Gastrocnemius medialis (tissue), 4 donors: ENCODE results near the gene AKAP8L. TPM values are rescaled to one million over a fixed set of nuclear protein-coding genes. Genes with fewer than 3 reads are reported as not detected.

ENCODE experiments used
- ATAC-seq, 2 donors: fragments of 150-250 bp; one replicate each; pipeline ENCODE4 v1.9.1; 2016
- DNase-seq, 2 donors: peaks; one replicate each; pipeline ENCODE4 v3.0.0-alpha.2; 2019
- H3K27ac ChIP-seq, 4 donors: fragments of 200-600 bp; sonication (generic); 1 replicate in 1 of 4; 2 replicates in 3 of 4; pipeline ENCODE4 v1.5.1; 2016 to 2018; ENCODE audit warnings: mild to moderate bottlenecking in 2 of 4, moderate library complexity in 1 of 4
- H3K27me3 ChIP-seq, 3 donors: fragments of 200-600 bp; sonication (generic) in 2 of 3; 1 replicate in 1 of 3; 2 replicates in 2 of 3; pipeline versions ENCODE4 v1.5.1 to v1.6.0; 2016 to 2019; ENCODE audit warnings: mild to moderate bottlenecking in 1 of 3, moderate library complexity in 1 of 3
- H3K36me3 ChIP-seq, 2 donors: fragments of 200-600 bp; sonication (generic) in 1 of 2; one replicate each; pipeline ENCODE4 v1.5.1; 2017 to 2018
- H3K4me1 ChIP-seq, 2 donors: fragments of 200-600 bp; sonication (generic) in 1 of 2; one replicate each; pipeline ENCODE4 v1.5.1; 2016 to 2017; ENCODE audit warnings: mild to moderate bottlenecking in 2 of 2
- H3K4me3 ChIP-seq, 4 donors: fragments of 200-600 bp; sonication (generic) in 3 of 4; 1 replicate in 1 of 4; 2 replicates in 3 of 4; pipeline ENCODE4 v1.5.1; 2016 to 2019; ENCODE audit warnings: mild to moderate bottlenecking in 2 of 4
- H3K9me3 ChIP-seq, 3 donors: fragments of 200-600 bp; sonication (generic) in 2 of 3; 1 replicate in 1 of 3; 2 replicates in 2 of 3; pipeline ENCODE4 v1.5.1; 2016 to 2019
- POLR2A ChIP-seq, 2 donors: fragments of 450-650 bp; IDR thresholded peaks; one replicate each; pipeline ENCODE4 v1.6.1; 2017; ENCODE audit warnings: antibody characterized with exemption in 2 of 2, mild to moderate bottlenecking in 2 of 2, moderate library complexity in 2 of 2
- in situ Hi-C, 4 donors: fragments of 200-750 bp; cut with MboI; loops; one replicate each; pipeline versions ENCODE4 v1.15.0 to v1.8.0; 2017; ENCODE audit warnings: low sequenced_read_pairs in 4 of 4
- intact Hi-C: fragments of 100-400 bp; cut with DNase I; formaldehyde crosslinking; loops from one replicate; pipeline ENCODE4 v1.15.1; 2023; ENCODE audit warnings: low total_unique reads
- total RNA-seq, 4 donors: library from RNA; depleted of rRNA; stranded (reverse); fragments of >200 nt; gene quantifications; one replicate each; pipeline versions ENCODE4 v1.1.0 to v1.2.3, GENCODE V29; 2016
- TF ChIP-seq, protein P1 (sequence below), 5 experiments: fragments of 450-650 bp in 3 of 5; fragments of 200-600 bp in 2 of 5; sonication (generic) in 2 of 5; IDR thresholded peaks in 4 of 5; conservative IDR thresholded peaks in 1 of 5; 1 replicate in 4 of 5; 2 replicates in 1 of 5; pipeline ENCODE4 v1.5.1; 2016 to 2019; ENCODE audit warnings: antibody characterized with exemption in 5 of 5, mild to moderate bottlenecking in 3 of 5, moderate library complexity in 3 of 5

The AKAP8L gene
- total RNA-seq, 4 donors from 2014 or later = 69.3 to 142 (median 85.6) TPM

DNA sequence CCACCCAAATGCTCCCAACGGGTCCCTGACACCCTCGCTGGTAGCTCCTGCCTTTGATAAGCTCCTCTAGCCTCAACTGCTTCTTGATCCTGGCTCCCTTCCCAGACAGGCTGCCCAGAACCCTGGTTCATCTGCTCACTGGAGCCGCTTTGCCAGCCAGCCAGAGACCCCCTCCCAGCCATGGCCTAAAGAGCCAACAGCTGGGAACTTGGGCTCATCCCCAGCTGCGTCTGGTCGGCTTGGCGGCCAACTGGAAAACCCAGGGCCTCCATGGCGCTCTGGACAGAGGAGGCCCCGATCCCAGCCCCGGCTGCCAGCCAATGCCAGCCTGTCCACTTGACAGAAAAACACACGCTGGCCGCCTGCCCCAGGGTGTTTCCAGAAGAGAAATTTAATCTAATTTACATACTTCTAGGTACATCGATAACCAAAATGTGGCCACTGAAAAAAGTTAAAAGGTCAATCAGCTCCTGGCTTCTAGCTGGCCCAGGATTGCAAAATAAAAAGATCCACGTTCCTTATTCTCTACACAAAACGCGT lies 3.0 kb upstream of the AKAP8L start:
- Histone ChIP-seq H3K36me3 (peaks cover 0 to 41% of the 10 kb centered on the region in 2 donors), H3K27ac (peak overlapping the region; percentile 70 to 84 (median 80)), H3K27me3 (no peaks in the 10 kb centered on the region), H3K4me1 (peaks cover 33% of the 10 kb centered on the region in 2 donors), H3K9me3 (no peaks in the 10 kb centered on the region), H3K4me3 (no peak overlapping the region)
- DNase-seq = peak in 1 of 2 donors; percentile 46
- in situ Hi-C loops (no loop called here), intact Hi-C loops (no loop called here)
- TF ChIP-seq, protein P1, sequence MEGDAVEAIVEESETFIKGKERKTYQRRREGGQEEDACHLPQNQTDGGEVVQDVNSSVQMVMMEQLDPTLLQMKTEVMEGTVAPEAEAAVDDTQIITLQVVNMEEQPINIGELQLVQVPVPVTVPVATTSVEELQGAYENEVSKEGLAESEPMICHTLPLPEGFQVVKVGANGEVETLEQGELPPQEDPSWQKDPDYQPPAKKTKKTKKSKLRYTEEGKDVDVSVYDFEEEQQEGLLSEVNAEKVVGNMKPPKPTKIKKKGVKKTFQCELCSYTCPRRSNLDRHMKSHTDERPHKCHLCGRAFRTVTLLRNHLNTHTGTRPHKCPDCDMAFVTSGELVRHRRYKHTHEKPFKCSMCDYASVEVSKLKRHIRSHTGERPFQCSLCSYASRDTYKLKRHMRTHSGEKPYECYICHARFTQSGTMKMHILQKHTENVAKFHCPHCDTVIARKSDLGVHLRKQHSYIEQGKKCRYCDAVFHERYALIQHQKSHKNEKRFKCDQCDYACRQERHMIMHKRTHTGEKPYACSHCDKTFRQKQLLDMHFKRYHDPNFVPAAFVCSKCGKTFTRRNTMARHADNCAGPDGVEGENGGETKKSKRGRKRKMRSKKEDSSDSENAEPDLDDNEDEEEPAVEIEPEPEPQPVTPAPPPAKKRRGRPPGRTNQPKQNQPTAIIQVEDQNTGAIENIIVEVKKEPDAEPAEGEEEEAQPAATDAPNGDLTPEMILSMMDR (IDR thresholded peaks at IDR 0.05 in 4 of 5, conservative IDR thresholded peaks at IDR 0.05 in 1 of 5) = no peak
- TF ChIP-seq POLR2A (IDR thresholded peaks at IDR 0.05) = no peak
- no peak for ATAC-seq

DNA sequence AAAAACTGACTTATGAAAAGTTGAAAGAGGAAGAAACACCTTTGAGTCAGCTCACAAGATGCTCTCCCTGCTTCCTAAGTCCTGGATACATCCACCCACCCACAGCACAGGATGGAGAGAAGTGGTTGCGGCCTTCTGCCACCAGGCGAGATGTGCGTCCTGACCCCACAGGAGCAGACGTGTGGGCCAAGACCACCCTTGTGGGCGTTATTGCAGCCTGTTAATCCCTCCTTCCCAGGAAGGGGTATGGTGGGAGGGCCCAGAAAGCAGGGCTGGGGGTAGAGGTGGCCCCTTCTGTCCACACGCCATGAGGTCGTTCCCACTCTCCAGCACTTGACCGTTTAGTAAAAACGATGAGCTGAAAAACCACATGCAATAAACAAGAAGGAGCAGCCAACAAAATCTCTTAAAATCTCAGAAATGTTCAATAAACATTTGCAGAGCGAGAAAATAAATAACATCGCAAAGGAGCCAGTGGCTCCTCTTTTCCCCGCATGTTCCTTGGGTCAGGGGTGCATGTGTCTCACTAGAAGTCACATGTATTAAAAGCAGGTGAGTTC lies 2.4 kb upstream of the AKAP8L start:
- in situ Hi-C loops = no loop called here
- Histone ChIP-seq H3K27me3 (no peaks in the 10 kb centered on the region), H3K27ac (peak overlapping the region; percentile 70 to 84 (median 80)), H3K36me3 (peaks cover 0 to 35% of the 10 kb centered on the region in 2 donors), H3K4me3 (no peak overlapping the region), H3K9me3 (no peaks in the 10 kb centered on the region), H3K4me1 (peaks cover 38 to 39% of the 10 kb centered on the region in 2 donors)
- intact Hi-C loops = no loop called here
- no peak for DNase-seq
- TF ChIP-seq, protein P1 (IDR thresholded peaks at IDR 0.05 in 4 of 5, conservative IDR thresholded peaks at IDR 0.05 in 1 of 5) = no peak
- no peak for TF ChIP-seq POLR2A (IDR thresholded peaks at IDR 0.05)
- no peak for ATAC-seq

DNA sequence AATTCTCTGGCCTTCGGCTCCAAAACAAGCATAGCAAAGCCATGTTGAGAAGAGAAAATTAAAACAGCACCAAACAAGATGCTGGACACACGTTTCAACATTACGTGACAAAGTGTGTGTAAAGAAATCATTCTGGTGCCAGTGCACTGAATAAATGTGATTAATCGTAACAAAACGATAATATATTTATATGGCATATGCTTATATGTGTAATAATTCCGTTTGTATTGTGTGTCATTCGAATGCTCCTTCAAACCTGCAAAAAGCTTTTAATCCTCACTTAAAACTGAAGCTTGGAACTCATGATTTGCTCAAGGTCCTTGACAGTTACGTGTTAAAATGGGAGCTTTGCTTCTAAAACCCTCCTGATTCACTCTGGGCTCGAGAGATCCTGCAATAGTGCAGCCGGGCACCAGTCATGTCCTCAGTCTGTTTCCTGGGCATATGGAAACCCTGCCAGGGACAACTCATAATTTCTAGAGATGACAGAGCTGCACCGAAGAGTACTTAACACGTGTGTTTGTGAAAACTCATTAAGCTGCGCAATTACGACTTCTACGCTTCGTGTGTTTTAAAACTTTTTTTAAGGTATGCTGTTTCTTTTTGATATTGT lies 731 bp upstream of the AKAP8L start:
- Histone ChIP-seq H3K4me3 (peak overlapping the region; percentile 71 to 93 (median 85)), H3K36me3 (peaks cover 0 to 28% of the 10 kb centered on the region in 2 donors), H3K27ac (peak overlapping the region; percentile 72 to 96 (median 83)), H3K27me3 (no peaks in the 10 kb centered on the region), H3K4me1 (peaks cover 48 to 53% of the 10 kb centered on the region in 2 donors), H3K9me3 (no peaks in the 10 kb centered on the region)
- in situ Hi-C loops (no loop called here), intact Hi-C loops (loop anchor here (1.0 to 5.0 kb wide), 3 partner anchors 13 to 139 kb away; partner anchors contain the start of gene BRD4)
- DNase-seq = no peak
- no peak for TF ChIP-seq POLR2A (IDR thresholded peaks at IDR 0.05)
- TF ChIP-seq, protein P1 (IDR thresholded peaks at IDR 0.05 in 4 of 5, conservative IDR thresholded peaks at IDR 0.05 in 1 of 5) = no peak
- ATAC-seq = peak; percentile 13 to 24

DNA sequence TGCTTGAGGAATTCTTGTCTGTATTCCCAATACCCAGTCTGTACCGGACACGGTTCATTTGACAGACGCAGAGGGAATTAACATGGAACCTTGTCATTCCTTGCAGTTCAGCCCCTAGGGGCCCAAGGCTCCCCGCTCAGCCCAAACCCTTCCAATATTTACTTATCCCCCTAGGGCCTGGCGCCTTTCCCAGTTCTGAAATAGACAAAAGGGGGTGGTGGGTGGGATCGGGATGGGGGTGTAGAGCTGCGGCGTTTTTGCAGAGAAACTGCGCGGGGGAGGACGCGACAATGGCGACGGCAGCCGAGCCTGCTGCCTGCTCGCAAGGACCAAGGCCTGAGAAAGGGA lies 583 bp downstream of the AKAP8L start:
- Histone ChIP-seq H3K4me1 (peaks cover 60 to 66% of the 10 kb centered on the region in 2 donors), H3K36me3 (peaks cover 0 to 16% of the 10 kb centered on the region in 2 donors), H3K27me3 (no peaks in the 10 kb centered on the region), H3K4me3 (peak overlapping the region; percentile 78 to 93 (median 90)), H3K27ac (peak overlapping the region; percentile 91 to 97 (median 96)), H3K9me3 (no peaks in the 10 kb centered on the region)
- TF ChIP-seq, protein P1 (IDR thresholded peaks at IDR 0.05 in 4 of 5, conservative IDR thresholded peaks at IDR 0.05 in 1 of 5) = no peak
- TF ChIP-seq POLR2A (IDR thresholded peaks at IDR 0.05) = no peak
- in situ Hi-C loops (no loop called here), intact Hi-C loops (loop anchor here (1.0 to 5.0 kb wide), 3 partner anchors 39 to 137 kb away; partner anchors contain the start of genes AKAP8 and BRD4)
- DNase-seq (no peak), ATAC-seq (peak in 1 of 2 donors; percentile 11)
